Stimulated activated CD8-positive, alpha-beta memory T cell treated with anti-CD3 and anti-CD28 coated beads, Interleukin-15, amount 100 ng/mL, for 24 hours (primary cell): ENCODE data around the gene KAZN.

Source experiments
- DNase-seq: peaks from one replicate; pipeline ENCODE4 v3.0.0-alpha.2; 2020; ENCODE audit warnings: low read depth

KAZN gene

GRCh38 chr1:14888374-14888773 is 289.9 kb downstream of the KAZN start:
- no peak for DNase-seq

GRCh38 chr1:14889825-14890440 is 291.4 kb downstream of the KAZN start:
- no peak for DNase-seq

GRCh38 chr1:14891991-14892390 is 293.5 kb downstream of the KAZN start:
- DNase-seq: no peak

- no peak for DNase-seq
These were observed 296.5 kb downstream of the KAZN start for GRCh38 chr1:14894811-14895560.

GRCh38 chr1:14895727-14896126 is 297.2 kb downstream of the KAZN start:
- DNase-seq: no peak

- DNase-seq: no peak
These were observed 298.0 kb downstream of the KAZN start for GRCh38 chr1:14896381-14897079.

GRCh38 chr1:14897080-14897449 is 298.6 kb downstream of the KAZN start:
- no peak for DNase-seq

GRCh38 chr1:14897547-14897946 is 299.1 kb downstream of the KAZN start:
- no peak for DNase-seq

- DNase-seq: no peak
These were observed 299.6 kb downstream of the KAZN start for GRCh38 chr1:14897997-14898645.

GRCh38 chr1:14899686-14900085 is 301.2 kb downstream of the KAZN start:
- DNase-seq: no peak

GRCh38 chr1:14901371-14901954 is 303.0 kb downstream of the KAZN start:
- DNase-seq: no peak

GRCh38 chr1:14903922-14904321 is 305.4 kb downstream of the KAZN start:
- no peak for DNase-seq

GRCh38 chr1:14906665-14907064 is 308.2 kb downstream of the KAZN start:
- DNase-seq: no peak

- DNase-seq: no peak
These were observed 308.9 kb downstream of the KAZN start for GRCh38 chr1:14907416-14907815.

- no peak for DNase-seq
These were observed 310.8 kb downstream of the KAZN start for GRCh38 chr1:14909273-14909672.

- DNase-seq: no peak
These were observed 311.5 kb downstream of the KAZN start for GRCh38 chr1:14909920-14910460.

GRCh38 chr1:14910984-14911721 is 312.7 kb downstream of the KAZN start:
- no peak for DNase-seq

- no peak for DNase-seq
These were observed 314.5 kb downstream of the KAZN start for GRCh38 chr1:14912839-14913481.

GRCh38 chr1:14913482-14914177 is 315.1 kb downstream of the KAZN start:
- no peak for DNase-seq

- no peak for DNase-seq
These were observed 316.0 kb downstream of the KAZN start for GRCh38 chr1:14914351-14914988.
